ENCODE measurements around the gene CCDC97.

Gene CCDC97

GRCh38 chr19:41298348-41298964, 11.5 kb upstream of the CCDC97 start:
- DNase-seq, result no peak

GRCh38 chr19:41299046-41299754, 10.8 kb upstream of the CCDC97 start:
- no peak for DNase-seq

GRCh38 chr19:41299755-41300089, 10.2 kb upstream of the CCDC97 start:
- no peak for DNase-seq

- DNase-seq, result no peak
Observed at GRCh38 chr19:41300555-41300954, 9.4 kb upstream of the CCDC97 start.

GRCh38 chr19:41302624-41303351, 7.2 kb upstream of the CCDC97 start:
- DNase-seq, result peak; percentile 80

GRCh38 chr19:41303954-41304353, 6.0 kb upstream of the CCDC97 start:
- DNase-seq, result no peak

GRCh38 chr19:41304706-41305483, 5.1 kb upstream of the CCDC97 start:
- no peak for DNase-seq

- DNase-seq, result no peak
Observed at GRCh38 chr19:41305927-41306793, 3.8 kb upstream of the CCDC97 start.

- DNase-seq, result no peak
Observed at GRCh38 chr19:41307090-41307875, 2.7 kb upstream of the CCDC97 start.

- no peak for DNase-seq
Observed at GRCh38 chr19:41307954-41308449, 2.0 kb upstream of the CCDC97 start.

- peak; percentile 93 for DNase-seq
Observed at GRCh38 chr19:41308450-41309179, 1.4 kb upstream of the CCDC97 start.

- DNase-seq, result no peak
Observed at GRCh38 chr19:41309180-41310032, 566 bp upstream of the CCDC97 start.

- DNase-seq, result no peak
Observed at GRCh38 chr19:41311072-41311471, 1.1 kb downstream of the CCDC97 start.

- DNase-seq, result no peak
Observed at GRCh38 chr19:41311613-41312012, 1.6 kb downstream of the CCDC97 start.

GRCh38 chr19:41316306-41316920, 6.4 kb downstream of the CCDC97 start:
- DNase-seq, result no peak

- no peak for DNase-seq
Observed at GRCh38 chr19:41318696-41319499, 8.9 kb downstream of the CCDC97 start.

GRCh38 chr19:41319500-41320184, 9.7 kb downstream of the CCDC97 start:
- no peak for DNase-seq

GRCh38 chr19:41320185-41320518, 10.2 kb downstream of the CCDC97 start:
- DNase-seq, result no peak
